NCI-H2196 treated with DMSO at 0.1 percent for 48 hours (cell line): Measurements from ENCODE around the gene LHX5.
A peak's percentile ranks its signal among the peaks of the same experiment; 100 is the strongest.

ENCODE experiments used
- DNase-seq: peaks from one replicate; lab custom pipeline; 2025; ENCODE audit not compliant: unreplicated experiment; lab: John Stamatoyannopoulos, UW

LHX5 gene

GRCh38 chr12:113440947-113441782 is 30.5 kb downstream of the LHX5 start:
- no peak for DNase-seq

DNA sequence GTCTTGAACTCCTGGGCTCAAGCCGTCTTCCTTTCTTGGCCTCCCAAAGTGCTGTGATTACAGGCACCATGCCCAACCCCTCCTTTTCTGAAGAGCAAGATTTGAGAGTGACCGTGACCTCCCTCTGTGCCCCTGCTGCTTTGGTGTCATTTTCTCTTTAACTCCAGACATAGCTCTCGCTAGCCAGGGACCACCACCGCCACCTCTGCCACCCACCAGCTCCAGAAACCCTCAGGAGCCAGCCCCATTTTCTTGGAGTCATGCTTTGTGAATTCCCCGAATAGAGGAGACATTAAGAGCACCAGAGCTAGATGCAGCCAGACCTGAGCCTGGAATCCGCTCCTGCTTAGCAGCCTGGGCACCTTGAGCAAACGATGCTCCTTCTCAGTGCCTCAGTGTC is 31.3 kb downstream of the LHX5 start:
- no peak for DNase-seq

- peak; percentile 2 for DNase-seq
Measured at GRCh38 chr12:113439606-113440030, 32.1 kb downstream of the LHX5 start.

DNA sequence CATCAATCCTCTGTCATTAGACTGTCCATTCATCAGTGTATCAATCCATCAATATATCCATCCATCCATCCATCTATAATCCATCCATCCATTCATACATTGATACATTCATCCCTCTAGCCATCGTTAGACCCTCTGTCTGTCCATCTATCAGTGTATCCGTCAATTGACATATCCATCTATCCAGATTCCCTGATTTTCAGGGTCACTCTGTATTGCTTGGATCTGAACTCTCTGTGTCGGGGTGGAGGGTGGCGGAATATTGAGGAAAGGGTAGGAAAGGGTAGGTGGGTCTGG is 32.4 kb downstream of the LHX5 start:
- no peak for DNase-seq

- no peak for DNase-seq
Measured at GRCh38 chr12:113438523-113439300, 33.0 kb downstream of the LHX5 start.

DNA sequence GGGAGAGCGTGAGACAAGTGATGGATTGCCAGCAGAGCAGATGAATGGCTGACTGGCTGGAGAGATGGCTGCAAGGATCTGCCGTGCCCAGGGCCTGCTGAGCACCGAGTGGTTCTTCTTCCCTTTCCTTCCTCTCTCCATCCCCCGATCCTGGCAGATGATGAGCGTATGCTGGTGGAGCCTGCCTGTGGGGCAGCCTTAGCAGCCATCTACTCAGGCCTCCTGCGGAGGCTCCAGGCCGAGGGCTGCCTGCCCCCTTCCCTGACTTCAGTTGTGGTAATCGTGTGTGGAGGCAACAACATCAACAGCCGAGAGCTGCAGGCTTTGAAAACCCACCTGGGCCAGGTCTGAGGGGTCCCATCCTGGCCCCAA is 34.0 kb downstream of the LHX5 start:
- DNase-seq = no peak

DNA sequence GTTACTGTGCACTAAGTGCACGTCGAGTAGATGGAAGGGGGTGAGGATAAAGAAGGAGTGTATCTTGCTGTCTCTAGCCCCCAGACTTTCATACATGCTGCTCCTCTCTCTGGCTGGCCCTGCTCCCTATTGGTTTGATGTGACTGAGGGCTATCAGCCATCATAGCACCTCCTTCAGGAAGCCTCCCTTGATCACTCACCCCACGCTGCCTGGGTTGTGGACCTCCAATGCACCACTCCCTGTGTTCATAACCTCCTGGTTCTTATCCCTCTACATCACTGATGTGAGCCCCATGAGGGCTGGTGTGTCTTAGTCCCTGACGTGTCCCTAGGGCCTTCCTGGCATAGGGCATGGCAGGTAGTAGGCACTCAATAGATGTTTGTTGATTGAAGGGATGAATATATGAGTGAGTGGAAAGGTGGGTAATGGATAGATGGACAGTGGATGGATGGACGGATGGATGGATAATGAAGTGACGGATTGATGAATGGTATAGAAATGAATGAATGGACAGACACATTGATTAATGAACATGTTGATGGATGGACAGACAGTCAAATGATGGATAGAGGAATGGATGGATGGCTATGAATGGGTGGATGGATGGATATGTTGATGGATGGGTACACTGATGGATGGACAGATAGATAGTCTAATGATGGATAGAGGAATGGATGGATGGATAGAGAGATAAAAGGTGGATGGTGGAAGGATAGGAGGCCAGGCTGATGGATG is 34.5 kb downstream of the LHX5 start:
- DNase-seq = no peak

GRCh38 chr12:113436586-113436985 is 35.1 kb downstream of the LHX5 start:
- DNase-seq = no peak

DNA sequence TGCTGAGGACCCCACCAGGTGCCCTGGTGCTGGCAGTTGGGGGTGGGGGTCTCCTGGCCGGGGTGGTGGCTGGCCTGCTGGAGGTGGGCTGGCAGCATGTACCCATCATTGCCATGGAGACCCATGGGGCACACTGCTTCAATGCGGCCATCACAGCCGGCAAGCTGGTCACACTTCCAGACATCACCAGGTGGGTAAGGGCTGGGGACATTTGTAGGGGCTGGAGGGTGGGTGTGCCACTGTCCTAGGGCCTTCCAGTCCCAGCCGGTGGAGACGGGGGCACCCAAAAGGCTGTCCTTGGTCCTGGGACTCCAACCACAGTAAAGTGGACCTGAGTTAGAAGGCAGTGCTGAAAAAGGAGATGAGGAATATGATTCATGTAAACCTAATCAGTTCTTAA is 36.3 kb downstream of the LHX5 start:
- no peak for DNase-seq

- no peak for DNase-seq
Measured at GRCh38 chr12:113432986-113433385, 38.7 kb downstream of the LHX5 start.

DNA sequence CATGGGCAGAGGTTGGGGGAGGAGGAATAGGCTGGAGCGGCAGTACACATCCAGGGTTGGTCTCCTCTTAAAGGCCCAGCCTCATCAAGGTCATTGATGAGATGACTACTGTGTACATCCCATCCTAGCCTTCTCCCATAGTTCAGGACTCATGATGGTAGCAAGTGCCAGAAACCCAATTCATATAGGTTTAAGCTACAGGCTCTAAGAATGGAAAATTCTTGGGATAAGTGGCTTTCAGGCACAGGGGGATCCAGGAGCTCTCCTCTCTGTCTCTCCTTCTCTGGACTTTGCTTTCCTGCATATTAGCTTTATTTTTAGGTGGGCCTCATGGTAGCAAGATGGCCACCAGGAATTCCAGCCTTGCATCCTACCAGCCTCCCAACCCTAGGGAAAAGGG is 43.2 kb downstream of the LHX5 start:
- DNase-seq = no peak

DNA sequence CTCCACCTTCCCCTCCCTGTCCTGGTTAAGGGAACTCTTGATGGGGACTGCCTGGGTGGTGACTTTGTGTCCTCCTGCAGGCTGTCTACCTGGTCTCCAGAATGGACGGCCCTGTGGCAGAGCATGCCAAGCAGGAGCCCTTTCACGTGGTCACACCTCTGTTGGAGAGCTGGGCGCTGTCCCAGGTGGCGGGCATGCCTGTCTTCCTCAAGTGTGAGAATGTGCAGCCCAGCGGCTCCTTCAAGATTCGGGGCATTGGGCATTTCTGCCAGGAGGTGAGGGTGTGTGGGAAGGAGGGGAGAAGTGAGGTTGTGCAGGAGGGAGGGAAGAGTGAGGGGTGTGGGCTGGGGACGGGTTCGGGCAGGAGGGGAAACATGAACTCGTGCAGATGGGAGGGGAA is 43.8 kb downstream of the LHX5 start:
- no peak for DNase-seq

GRCh38 chr12:113425960-113426453 is 45.7 kb downstream of the LHX5 start:
- no peak for DNase-seq

DNA sequence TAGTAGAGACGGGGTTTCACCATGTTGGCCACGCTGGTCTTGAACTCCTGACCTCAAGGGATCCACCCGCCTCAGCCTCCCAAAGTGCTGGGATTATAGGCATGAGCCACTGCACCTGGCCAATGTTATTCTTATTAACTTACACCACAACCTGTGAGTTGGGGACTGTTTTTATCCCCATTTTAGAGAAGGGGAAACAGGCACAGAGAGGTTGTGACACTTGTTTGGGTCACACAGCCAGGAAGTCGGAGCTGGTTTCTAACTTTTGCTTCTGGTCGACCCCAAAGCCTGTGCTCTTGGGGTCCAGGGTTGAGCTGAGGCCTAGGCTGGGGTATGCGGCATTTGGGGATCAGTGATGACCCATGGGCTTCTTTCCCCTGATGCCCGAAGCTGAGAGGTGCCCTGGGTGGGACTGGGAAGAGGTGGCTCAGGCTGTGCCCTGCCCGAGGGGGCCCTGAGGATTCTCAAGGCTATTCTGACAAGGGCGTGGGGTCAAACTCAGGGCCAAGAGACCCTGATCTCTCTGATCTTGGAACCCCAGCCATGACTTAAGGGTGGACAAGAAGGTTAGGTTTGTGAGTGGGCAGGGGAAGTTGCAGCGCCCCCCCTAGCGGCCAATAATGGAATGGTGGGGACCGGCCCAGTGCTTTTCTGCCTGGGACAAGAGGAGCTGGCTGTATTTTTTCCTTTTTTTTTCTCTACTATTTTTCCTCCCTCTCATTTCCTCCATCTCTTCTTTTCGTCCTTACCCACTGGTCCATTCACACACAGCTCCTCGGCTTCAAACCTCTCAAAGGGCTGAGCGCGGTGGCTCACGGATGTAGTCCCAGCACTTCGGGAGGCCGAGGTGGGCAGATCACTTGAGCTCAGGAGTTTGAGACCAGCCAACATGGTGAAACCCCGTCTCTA is 46.5 kb downstream of the LHX5 start:
- DNase-seq = peak; percentile 10

- DNase-seq = no peak
Measured at GRCh38 chr12:113424456-113424855, 47.2 kb downstream of the LHX5 start.

GRCh38 chr12:113422886-113423669 is 48.6 kb downstream of the LHX5 start:
- DNase-seq = no peak

- peak; percentile 78 for DNase-seq
Measured at GRCh38 chr12:113422030-113422885, 49.4 kb downstream of the LHX5 start, which contains the start of gene SDSL. Gene SDSL, plus strand, starts transcription at chr12:113422380. Its CDS starts 5,603 bp downstream, at chr12:113427983.

DNA sequence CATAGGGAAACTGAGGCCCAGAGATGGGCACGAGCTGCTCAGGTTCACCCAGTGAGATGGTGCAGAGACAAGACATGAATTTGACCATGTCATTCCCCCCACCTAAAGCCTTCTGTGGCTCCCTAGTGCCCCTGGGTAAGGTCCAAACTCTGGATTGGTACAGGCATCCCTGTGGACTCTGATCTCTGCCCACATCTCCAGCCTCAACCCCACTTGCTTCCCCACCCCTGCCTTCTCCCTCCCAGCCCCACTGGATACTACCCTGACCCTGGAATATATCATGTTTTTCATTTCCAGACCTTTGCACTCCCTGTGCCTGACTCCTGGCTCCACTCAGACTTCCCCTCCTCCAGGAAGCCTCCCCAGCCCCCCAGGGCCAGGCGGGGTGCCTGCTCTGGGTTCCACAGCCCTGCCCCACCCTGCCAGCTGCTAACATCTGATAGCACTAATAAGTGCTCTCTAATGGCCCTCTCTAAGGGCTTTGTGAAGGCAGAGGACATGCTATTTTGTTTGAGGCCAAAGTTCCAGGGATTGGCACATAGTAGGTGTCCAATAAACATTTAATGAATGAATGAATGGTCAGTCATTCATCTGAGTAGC is 50.6 kb downstream of the LHX5 start:
- no peak for DNase-seq
